ENCODE data around the gene RAPSN.

The RAPSN gene

DNA sequence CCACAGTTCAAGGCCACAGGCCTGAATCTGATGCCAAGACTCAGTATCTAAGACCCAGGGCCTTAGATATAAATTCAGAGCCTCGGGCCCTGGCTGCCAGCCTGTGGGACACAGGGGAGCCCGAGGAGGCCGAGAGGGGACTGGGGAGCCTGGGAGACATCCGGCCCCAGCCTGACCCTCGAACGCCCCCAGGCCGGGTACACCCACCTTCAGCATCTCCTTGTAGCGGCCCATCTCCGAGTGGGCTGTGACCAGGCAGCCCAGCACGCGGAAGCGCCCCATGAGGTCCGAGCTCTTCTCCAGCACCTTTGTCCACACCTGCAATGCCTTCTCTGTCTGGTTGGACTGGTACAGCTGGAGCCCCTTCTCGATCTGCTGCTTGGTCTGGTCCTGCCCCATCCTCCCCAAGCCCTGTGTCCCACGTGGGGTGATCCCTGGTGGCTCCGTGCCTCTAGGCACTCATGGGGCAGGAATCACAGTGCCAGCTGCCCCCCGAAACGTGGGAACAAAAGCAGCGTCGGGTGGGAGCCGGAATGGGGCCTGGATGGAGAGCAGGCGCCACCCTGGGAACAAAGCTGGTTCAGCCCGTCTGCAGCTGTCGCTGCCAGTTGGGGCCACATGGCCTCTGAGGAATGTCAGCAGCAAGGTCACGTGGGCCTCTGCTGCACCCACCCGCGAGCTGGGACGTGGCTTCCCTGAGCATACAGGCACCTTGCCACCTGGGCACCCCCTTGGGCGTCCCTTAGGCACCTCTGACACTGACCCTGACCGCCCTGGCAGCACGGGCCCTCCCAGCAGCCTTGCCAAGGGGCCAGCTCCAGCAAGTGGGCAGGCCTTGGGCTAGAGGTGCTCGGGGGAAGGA, at the start of gene RAPSN:
Gene RAPSN, minus strand, starts transcription at position 571 of the 862 bp plus-strand sequence. Its CDS starts 172 bp downstream, at position 399.
- no peak for DNase-seq

DNA sequence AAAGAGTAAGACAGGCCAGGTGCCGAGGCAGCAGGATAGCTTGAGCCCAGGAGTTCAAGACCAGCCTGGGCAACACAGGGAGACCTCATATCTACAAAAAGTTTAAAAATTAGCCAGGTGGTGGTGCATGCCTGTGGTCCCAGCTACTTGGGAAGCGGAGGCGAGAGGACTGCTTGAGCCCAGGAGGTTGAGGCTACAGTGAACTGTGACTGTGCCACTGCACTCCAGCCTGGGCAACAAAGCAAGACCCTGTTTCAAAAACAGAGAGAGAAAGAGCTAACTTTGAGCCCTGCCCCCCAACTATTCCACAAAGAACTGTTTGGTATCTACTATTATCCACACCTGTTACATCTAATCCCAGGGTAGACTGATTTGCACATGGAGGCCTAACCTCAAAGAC, 49.2 kb upstream of the RAPSN start:
- DNase-seq, result no peak

DNA sequence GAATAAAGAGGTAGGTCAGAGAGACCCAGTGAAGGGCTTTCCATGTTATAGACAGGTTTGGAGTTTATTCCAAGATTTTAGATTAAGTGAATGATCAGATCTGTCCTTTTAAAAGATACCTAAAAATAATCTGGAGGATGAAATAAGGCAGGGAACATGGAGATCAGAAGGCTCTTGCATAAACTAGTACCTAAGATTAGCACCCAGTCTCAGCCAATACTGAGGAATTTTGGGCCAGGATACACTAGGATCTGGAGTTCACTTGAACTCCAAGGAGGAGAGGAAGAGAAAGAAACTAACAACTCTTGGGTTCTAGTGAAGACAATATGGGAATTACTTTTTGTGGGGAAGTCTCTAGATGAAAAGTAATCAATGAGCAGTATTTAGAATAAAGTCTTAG, 47.9 kb upstream of the RAPSN start:
- no peak for DNase-seq

DNA sequence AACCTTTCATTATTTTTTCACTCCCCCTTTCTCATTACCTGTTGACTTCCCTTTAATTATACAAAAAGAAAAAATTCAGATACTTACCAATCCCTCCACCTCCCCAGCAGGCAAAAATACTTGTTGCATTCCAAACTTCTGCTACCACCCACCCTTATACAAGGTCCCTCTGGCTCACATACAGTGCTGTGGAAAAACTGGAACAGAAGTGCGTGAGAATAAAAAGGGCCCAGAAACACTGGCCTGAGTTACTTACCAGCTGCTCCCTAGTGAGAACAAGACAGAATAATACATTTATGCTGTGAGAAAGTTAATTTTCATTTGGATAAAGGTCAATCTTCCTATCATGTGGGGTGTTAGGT, 46.9 kb upstream of the RAPSN start:
- DNase-seq, result no peak

DNA sequence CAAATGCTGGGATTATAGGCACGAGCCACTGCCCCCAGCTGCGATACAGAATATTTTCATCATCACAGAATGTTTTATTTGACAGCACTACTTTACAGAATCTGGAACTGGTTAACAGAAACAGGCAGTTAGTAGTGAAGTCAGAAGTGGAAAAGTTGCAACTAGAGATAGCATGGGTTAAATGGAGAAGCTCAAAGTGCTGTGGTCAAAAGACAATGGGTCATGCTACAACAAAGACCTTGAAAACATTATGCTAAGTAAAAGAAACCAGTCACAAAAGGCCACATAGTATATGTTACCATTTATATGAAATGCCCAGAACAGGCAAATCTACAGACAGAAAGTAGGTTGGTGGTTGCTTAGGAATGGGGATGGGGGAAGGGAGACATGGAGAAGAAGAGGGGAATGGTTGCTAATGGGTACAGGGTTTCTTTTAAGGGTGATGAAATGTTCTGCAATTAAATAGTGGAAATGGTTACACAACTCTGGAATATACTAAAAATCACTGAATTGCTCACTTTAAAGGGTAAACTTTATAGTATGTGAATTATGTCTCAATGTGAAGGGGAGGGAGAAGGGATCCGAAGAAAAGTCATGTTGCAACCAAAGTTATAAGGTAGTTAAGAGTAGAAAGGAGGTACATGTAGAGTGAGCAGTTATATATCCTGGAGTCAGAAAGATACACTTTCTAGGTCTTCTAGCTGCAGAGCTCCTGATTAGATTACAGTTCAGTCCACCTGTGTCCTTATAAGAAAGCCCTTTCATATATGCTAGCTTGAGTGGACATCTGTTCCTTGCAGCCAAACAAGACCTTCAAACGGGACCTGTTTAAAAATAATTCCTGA, 46.3 kb upstream of the RAPSN start:
- no peak for DNase-seq

DNA sequence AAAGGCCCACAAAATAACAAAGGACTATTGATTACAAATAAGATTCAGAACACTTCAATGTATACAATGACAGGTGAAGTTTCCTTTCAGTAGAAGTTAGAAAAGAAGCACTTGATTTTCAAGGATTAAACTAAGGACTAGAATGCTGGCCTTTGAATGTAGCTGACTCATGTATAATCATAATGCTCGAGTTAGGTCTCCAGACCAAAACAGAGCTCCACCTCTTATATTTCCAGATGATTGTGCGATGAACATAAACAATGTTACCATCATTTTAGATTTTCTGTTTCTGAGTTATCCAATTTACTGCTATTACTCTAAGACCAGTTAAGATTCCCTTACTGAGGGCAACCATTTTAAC, 40.4 kb upstream of the RAPSN start:
- no peak for DNase-seq

DNA sequence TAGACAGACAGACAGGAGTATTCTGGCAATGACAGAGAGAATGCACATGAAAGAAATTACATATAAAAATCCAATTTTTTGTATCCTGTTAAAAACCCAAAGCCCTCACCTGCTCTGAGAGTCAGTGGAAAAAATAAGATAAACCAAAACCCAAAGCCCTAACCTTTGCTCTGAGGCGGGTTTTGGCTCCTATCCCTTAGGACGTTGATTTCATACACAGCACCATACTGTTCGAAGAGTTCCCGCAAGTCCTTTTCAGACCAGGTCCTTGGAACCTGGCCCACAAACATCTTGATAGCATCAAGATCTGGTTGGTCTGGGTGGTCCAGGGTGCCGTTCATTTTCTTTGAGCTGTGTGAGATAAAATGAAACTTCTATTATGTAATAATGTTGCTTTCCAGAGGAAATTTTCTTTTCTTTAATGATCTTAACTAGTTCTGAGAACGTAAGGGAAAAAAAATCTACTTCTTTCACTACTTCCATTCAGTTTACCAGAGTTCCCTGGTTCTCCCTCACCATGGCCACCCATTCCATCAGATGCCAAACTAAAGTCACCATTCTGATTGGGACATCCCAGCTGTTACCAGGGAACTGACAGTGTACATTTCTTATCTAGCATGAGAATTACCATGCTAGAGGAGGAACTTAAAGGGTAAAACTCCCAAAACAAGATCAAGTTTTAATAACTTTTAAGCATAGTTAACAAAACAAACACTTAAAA, 39.9 kb upstream of the RAPSN start:
- no peak for DNase-seq

DNA sequence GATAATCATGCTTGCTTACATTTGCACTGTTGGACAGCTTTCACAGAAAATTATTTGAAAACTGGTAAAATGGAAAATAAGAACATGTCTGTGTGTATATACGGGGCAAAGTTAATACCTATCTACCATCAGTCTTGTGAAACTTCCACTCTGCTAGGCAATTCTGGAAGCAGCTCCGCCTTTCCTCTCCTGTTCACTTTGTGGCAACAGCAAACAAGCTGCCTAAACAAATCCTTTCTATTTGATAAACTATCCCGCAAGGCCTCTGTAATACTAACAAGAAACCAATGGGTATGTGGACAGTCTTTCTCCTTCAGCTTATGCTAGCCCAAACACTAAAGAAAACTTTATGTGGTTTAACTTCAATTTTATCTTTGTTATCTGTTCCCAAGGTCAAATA, 39.2 kb upstream of the RAPSN start:
- DNase-seq, result no peak

DNA sequence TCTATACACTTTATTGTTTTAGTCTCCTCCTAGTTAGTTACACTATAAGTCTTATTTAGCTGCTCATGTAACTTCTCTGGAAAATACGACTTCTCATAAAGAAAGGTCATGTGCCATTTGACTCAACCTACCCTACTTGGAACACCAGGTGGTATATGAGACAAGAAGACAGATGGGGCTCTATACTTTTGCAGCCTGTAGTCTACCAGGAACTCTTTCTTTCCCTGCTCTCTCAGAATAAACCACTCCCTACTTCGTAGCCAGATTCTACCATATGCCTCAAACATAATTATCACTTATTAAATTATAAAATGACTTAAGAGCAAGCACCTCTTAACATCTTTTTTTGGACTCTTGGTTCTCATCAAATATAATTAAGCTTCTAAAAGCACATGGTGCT, 38.5 kb upstream of the RAPSN start:
- DNase-seq, result no peak

DNA sequence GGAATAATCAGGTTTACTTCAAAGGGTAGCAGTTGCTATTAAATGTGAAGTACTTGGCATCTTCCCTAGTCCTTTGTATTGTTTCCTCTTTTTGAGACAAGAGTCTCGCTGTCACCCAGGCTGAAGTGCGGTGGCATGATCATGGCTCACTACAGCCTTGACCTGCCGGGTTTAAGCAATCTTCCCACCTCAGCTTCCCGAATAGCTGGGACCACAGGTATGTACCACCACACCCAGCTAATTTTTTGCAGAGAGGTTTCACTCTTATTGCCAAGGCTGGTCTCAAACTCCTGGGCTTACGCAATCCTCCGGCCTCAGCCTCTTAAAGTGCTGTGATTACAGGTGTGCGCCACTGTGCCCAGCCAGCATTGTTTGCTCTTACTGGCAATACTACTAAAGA, 36.2 kb upstream of the RAPSN start:
- DNase-seq, result no peak

DNA sequence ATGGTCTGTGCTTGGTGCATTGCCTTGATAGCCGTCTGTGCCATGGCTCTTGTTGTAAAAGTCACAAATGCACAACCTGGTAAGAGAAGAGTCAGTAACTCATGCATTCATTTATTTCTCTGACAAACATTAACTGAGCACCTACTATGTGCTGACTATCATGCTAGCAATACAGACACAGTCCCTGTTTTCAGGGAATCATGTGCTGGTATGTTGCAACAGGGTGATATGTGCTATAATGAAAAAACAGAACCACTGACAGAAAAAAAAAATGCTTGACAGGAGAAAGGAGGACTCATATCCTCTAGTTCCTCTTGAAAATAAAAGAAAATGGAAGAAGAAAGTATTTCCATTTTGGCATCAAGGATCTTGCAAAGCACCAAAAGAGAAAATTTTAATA, 34.5 kb upstream of the RAPSN start:
- no peak for DNase-seq

DNA sequence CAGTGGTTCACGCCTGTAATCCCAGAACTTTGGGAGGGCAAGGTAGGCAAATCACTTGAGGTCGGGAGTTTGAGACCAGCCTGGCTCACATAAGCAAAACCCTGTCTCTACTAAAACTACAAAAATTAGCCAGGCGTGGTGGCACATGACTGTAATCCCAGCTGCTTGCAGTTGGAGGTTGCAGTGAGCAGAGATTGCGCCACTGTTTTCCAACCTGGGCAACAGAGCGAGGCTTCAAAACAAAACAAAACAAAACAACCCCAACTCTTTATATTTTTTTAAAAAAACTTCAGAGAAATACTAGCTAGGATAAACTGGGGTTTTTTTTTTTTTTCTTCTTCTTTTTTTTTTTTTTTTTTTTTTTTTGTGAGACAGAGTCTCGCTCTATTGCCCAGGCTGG, 31.8 kb upstream of the RAPSN start:
- no peak for DNase-seq

DNA sequence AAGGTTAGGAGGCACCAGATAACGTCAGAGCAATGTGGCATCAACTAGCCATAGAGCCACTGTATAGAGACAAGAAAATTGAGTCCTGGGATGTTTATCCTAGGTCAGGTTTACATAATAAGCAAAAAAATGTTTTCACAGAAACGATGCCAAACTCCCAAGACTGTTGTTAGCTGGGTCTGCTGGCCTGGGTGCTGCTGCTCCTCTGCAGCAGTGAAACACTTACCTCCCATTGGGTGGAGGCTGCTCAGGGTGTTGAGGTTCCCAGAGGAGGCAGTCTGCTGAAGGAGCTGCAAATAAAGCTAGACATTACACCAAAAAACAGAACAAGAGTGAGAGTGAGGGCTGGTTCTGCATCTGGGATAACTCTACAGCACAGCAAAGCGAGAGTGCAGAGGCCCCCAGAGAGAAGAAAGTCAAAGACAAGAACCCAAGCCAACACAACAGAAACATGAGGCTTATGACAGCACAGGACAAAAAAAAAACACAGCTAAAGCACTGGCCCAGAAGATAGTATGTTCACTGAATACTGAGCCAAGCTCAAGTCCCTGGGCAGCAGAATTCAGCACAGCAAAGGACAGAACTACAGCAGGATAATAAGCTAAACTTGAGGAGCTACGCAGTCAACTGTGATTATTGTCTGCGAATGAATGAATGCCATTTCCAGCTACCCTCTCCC, 29.9 kb upstream of the RAPSN start:
- no peak for DNase-seq

DNA sequence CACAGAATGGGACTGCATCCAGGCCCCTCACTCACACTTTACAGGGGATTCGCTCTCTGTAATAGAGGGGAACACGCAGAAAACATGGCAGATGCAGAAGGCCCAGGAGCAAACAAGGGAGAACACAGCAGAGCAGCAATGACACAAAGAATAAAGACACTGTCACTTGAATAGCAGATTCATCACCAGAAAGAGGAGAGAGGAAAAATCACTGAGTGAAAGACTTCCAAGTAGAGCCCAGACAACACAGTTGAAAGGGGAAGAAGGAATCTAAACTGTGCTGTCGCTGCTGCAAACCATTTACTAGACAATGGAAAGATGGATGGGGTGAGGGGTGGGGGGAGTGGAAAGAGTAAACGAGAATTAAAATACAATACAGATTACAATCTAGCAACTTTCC, 28.8 kb upstream of the RAPSN start:
- DNase-seq, result no peak

DNA sequence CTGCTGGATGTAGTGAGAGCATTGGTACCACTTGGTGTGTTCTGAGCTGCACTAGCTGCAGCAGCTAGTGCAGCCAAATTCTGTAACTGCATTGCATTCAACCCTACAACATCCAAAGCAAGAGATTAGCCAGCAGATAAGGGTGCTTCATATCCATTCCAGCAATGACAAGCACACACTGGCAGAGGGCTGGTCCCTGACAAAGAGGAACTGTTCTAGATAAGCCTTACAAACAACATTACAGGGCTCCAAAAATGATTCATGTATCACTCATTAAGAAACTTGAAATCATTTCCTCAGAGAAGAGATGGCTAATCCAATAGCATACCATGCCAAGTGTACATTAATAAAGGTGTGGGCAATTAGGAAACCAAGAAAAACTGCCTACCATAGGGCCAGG, 28.4 kb upstream of the RAPSN start:
- no peak for DNase-seq

DNA sequence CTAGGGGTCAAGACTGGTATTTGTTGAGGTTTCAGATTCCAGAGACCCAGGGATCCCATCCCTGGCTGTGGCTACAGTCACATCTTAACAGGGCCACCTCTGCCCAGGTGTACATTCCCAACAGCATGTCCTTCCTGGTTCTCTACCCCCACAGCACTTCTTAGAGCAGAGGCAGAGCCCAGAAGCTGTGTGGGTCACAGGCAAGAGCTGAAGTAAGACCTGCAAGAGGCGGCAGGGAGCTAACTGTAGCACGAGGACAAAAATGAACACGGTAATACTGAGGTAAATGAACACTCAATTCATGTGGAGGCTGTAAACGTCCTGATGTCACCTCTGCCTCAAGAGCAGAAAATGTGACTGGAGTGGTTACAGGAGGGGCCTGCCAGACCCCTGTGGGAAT, 21.7 kb upstream of the RAPSN start:
- DNase-seq, result no peak

DNA sequence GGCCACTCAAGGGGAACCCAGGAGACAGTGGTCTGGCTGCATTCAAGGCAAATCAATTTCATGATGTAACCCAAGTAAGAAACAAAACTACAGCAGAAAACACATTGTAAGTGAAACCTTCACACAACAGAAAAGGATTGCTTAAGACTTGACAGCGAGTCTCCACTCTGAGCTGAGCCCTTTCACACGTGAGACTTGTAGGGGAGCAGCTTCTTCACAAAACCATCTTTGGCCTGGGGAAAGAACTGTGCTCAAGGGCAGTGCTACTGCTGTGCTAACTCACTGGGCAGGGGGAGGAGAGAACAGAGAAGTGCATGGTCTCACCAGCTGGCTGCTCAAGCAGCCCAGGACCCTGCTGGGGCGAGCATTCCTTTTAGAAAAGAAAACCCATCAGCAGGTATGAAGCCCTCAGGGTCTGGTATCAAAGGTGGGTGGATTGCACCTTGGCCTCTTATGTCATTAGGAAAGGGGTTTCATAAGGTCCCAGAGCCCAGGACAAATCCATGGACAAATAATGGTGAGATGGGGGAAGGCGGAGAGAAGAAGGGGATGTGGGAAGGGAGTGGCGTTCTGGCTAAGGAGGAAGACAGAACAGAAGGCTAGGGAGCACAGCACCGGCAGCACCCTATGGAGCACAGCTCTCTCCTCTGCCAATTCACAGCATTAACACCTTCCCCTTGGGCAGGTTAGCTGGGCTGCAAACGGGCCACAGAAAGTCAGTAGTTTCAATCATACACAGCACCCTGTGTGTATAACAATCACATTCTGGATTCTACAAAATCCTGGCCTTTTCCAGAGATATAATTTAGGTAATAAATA, 20.6 kb upstream of the RAPSN start:
- DNase-seq, result no peak

DNA sequence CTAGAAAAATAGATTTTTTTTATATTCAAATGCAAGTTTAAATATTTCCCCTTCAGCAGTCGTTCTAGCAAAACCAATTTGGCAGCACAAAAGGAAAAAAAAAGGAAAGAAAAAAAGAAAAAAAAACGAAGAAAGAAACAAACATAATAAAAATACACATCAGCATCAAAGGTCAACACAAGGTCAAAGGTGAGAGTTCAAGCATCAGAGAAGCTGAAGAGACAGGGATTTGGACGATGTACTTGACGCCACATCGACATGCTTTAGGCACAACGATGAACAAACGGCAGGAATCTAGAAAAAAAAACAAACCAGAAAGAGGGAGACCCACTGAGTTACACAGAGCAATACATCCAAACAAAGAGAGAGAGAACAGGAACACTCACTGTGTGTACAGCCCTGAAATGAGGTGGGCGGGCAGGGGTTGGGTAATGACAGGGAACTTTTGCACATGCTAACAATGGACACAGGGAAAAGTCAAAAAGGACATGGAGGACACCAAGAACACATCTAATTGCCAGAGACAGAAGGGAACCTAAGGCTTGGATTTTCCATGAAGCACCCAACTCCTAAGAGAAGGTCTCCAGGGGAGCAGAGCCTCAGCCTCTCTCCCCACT, 19.8 kb upstream of the RAPSN start:
- no peak for DNase-seq

DNA sequence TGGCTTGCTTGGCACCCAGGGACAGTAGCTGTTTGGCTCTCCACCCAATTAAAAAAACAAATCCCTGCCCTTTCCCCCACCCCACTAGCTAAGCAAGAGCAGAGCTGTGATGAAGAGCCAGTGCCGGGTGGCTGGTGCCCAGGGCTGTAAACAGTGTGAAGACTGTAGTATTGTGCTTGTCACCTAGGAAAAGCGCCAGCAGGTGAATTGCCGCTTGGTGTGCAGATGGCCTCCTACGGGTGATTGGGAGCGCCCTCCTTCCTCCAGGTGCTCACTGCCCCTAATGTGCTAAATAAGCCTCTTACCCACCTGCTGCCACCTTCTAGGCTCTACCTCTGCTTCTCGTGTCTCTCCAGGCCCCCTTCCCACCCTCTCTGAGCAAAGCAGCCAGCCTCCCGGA, 18.4 kb upstream of the RAPSN start:
- DNase-seq, result no peak

DNA sequence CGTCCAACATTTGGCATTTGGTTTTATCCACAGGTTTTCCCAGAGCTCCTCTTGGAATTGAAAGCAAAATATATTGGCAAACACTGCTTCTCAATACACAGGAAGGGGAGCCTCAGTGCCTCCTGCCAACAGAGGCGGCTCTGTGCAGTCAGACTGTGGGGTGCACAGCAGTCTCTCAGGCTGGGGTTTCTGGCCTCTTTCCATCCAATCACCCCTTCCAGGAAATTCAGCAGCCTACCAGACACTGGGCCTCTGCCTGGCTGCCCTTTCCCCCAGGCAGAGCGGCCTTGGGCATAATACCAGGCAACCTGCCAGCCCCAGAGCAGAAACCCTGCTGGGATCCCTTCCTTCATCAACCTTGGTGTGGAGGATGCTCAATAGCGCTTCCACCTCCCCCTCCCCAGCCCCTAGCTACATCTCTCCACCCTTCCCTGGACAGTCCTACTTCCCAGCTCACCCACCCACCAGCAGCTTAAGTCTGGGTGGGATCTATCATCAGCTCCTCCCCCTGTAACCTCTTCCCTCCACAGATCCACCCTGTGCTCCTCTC, 17.8 kb upstream of the RAPSN start:
- no peak for DNase-seq

DNA sequence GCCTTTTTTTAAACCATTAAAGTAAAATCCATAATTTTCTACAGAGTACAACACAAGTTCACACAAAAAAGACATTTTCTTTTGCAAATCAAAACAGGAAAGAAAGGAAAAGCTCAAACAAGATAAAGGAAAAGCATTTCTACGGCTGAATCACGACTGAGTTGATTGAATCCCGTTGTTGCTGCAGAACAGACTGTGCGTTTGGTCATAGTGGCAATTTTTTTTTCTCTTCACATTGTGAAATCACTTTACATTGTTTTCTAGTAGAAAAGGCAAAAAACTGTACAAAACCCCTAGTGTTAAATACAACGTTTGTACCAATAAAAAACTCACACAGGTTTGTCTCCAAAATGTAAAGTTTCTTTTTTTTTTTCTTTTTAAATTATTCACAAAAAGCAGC, 17.3 kb upstream of the RAPSN start:
- no peak for DNase-seq
